Omental fat pad (tissue), 4 donors: Measurements from ENCODE around the gene C16orf54. TPM values are rescaled to one million over a fixed set of nuclear protein-coding genes. Genes with fewer than 3 reads are reported as not detected.
A peak's percentile ranks its signal among the peaks of the same experiment; 100 is the strongest.
"Not testable (repeated sequence)": the region's sequence is repeated elsewhere in the genome, so short reads cannot be mapped to it uniquely, and the experiment has no call there.

Experiments
- ATAC-seq: fragments of 150-250 bp; one replicate; pipeline ENCODE4 v1.9.1; 2016; ENCODE audit warnings: mild to moderate bottlenecking, moderate library complexity; ENCODE audit not compliant: low FRiP score
- DNase-seq: peaks from one replicate; pipeline ENCODE4 v3.0.0-alpha.2; 2019; ENCODE audit warnings: low spot score
- CTCF ChIP-seq, 3 donors: fragments of 450-650 bp; IDR thresholded peaks; one replicate each; pipeline ENCODE4 v1.5.1; 2016 to 2017; ENCODE audit warnings: antibody characterized with exemption in 3 of 3, mild to moderate bottlenecking in 3 of 3, moderate library complexity in 2 of 3
- total RNA-seq, 4 donors: library from RNA; depleted of rRNA; stranded (reverse); fragments of >200 nt; gene quantifications; one replicate each; pipeline ENCODE4 v1.1.0, GENCODE V29; 2016

C16orf54 gene
- total RNA-seq, 4 donors from 2014 or later: 1.6 to 14.2 (median 4.8) TPM

GRCh38 chr16:29775742-29776408 lies 30.1 kb upstream of the C16orf54 start:
- TF ChIP-seq CTCF (IDR thresholded peaks at IDR 0.05): no peak
- ATAC-seq: peak; percentile 81
- no peak for DNase-seq

- TF ChIP-seq CTCF (IDR thresholded peaks at IDR 0.05): no peak
- ATAC-seq: no peak
- DNase-seq: no peak
These were observed 28.9 kb upstream of the C16orf54 start for GRCh38 chr16:29774730-29775129.

- not testable (repeated sequence) for DNase-seq, ATAC-seq
These were observed 26.5 kb upstream of the C16orf54 start for GRCh38 chr16:29772330-29772729.

- DNase-seq: no peak
- TF ChIP-seq CTCF (IDR thresholded peaks at IDR 0.05): no peak
- no peak for ATAC-seq
These were observed 24.6 kb upstream of the C16orf54 start for GRCh38 chr16:29770250-29770929.

GRCh38 chr16:29769507-29769906 lies 23.7 kb upstream of the C16orf54 start:
- no peak for TF ChIP-seq CTCF (IDR thresholded peaks at IDR 0.05)

GRCh38 chr16:29767062-29767461 lies 21.3 kb upstream of the C16orf54 start:
- no peak for DNase-seq
- ATAC-seq: no peak
- TF ChIP-seq CTCF (IDR thresholded peaks at IDR 0.05): no peak

More at GRCh38 chr16:29769507-29769906, 23.7 kb upstream of the C16orf54 start:
- ATAC-seq (no peak), DNase-seq (no peak)

GRCh38 chr16:29766571-29766970 lies 20.8 kb upstream of the C16orf54 start:
- DNase-seq (no peak), ATAC-seq (no peak)
- no peak for TF ChIP-seq CTCF (IDR thresholded peaks at IDR 0.05)
